HL-60 (cell line): ENCODE results near the gene MAGI2.
"Not testable (repeated sequence)": the region's sequence is repeated elsewhere in the genome, so short reads cannot be mapped to it uniquely, and the experiment has no call there.

ENCODE experiments used
- DNase-seq, 2 experiments: peaks; one replicate each; pipeline ENCODE4 v3.0.0-alpha.2; 2010 to 2020; ENCODE audit warnings: low read depth in 1 of 2, low spot score in 1 of 2
- H3K27ac ChIP-seq: fragments of 250-450 bp; sonication (Bioruptor Pico); replicated peaks from 2 replicates; pipeline ENCODE4 v1.5.1; 2020; ENCODE audit warnings: mild to moderate bottlenecking, moderate library complexity
- H3K27me3 ChIP-seq: fragments of 250-450 bp; sonication (Bioruptor Pico); 2 replicates; pipeline ENCODE4 v1.5.1; 2021; ENCODE audit warnings: mild to moderate bottlenecking, moderate library complexity; ENCODE audit not compliant: insufficient read depth, poor library complexity, severe bottlenecking
- H3K4me3 ChIP-seq: replicated peaks from 2 replicates; pipeline ENCODE4 v1.5.1; 2011; ENCODE audit warnings: mild to moderate bottlenecking, control low read depth, low read length; ENCODE audit not compliant: insufficient read depth
- CTCF ChIP-seq: IDR thresholded peaks from one replicate; pipeline ENCODE4 v1.5.1; 2011; ENCODE audit warnings: low read length, control low read depth, inconsistent platforms; ENCODE audit not compliant: insufficient read depth
- GABPA ChIP-seq: IDR thresholded peaks from 2 replicates; pipeline ENCODE4 v1.6.1; 2012; ENCODE audit warnings: low read depth
- POLR2AphosphoS5 ChIP-seq: IDR thresholded peaks from 2 replicates; pipeline ENCODE4 v1.6.1; 2012; ENCODE audit warnings: low read depth
- REST ChIP-seq: IDR thresholded peaks from 2 replicates; pipeline ENCODE4 v1.6.1; 2012; ENCODE audit warnings: low read depth; ENCODE audit not compliant: insufficient replicate concordance
- SPI1 ChIP-seq: IDR thresholded peaks from 2 replicates; pipeline ENCODE4 v1.6.1; 2012; ENCODE audit warnings: low read depth, mild to moderate bottlenecking, borderline replicate concordance

Gene MAGI2

GRCh38 chr7:78247910-78248689 lies 1205.4 kb downstream of the MAGI2 start:
- H3K27me3 ChIP-seq: no peaks in the 10 kb centered on the region
- H3K4me3 ChIP-seq: no peak overlapping the region
- H3K27ac ChIP-seq: no peak overlapping the region
- DNase-seq: no peak
- TF ChIP-seq REST: no peak
- TF ChIP-seq GABPA: no peak
- TF ChIP-seq SPI1: no peak

- DNase-seq, H3K4me3 ChIP-seq, H3K27me3 ChIP-seq, H3K27ac ChIP-seq: not testable (repeated sequence)
Observed at GRCh38 chr7:78240179-78240578, 1213.3 kb downstream of the MAGI2 start.

- TF ChIP-seq POLR2AphosphoS5 (no peak), REST (no peak), SPI1 (no peak), CTCF (no peak), GABPA (no peak)
- no peak overlapping the region for H3K4me3 ChIP-seq
- no peaks in the 10 kb centered on the region for H3K27me3 ChIP-seq
- DNase-seq: no peak
- H3K27ac ChIP-seq: no peak overlapping the region
Observed at GRCh38 chr7:78234634-78235033, 1218.8 kb downstream of the MAGI2 start.

GRCh38 chr7:78232806-78233205 lies 1220.7 kb downstream of the MAGI2 start:
- no peak for DNase-seq
- Histone ChIP-seq H3K4me3 (no peak overlapping the region), H3K27me3 (no peaks in the 10 kb centered on the region), H3K27ac (no peak overlapping the region)
- no peak for TF ChIP-seq REST
- TF ChIP-seq CTCF: no peak
- no peak for TF ChIP-seq SPI1
- no peak for TF ChIP-seq GABPA
